HT-29 (cell line): Measurements from ENCODE around the gene ARFGAP2. TPM values are rescaled to one million over a fixed set of nuclear protein-coding genes. Genes with fewer than 3 reads are reported as not detected.

Experiments used
- small RNA-seq: library from RNA; depleted of rRNA; stranded (forward); fragments of <200 nt; gene quantifications from one replicate; pipeline ENCODE3, GENCODE V24; 2014
- total RNA-seq: library from RNA; depleted of rRNA; stranded (reverse); fragments of >200 nt; shearing (Covaris generic); gene quantifications from 2 replicates; pipeline ENCODE4 v1.2.3, GENCODE V29; 2014; rRNA removed

The ARFGAP2 gene
- total RNA-seq, 1 experiment from 2014 or later: 181 TPM

Small RNAs within 50 kb of the gene (small RNA-seq; reads per million reads assigned to genes)
- not detected for gene MIR6745

Other genes with a start within 250 kb of the ARFGAP2 start
- gene CSTPP1, start 240.1 kb downstream of the ARFGAP2 start, total RNA-seq: 45.7 and 61.6 TPM in 2 replicates
- gene PACSIN3, start 9.6 kb upstream of the ARFGAP2 start, total RNA-seq: 2.6 and 3.7 TPM in 2 replicates
- gene DDB2, start 38.1 kb upstream of the ARFGAP2 start, total RNA-seq: 17.1 and 25.7 TPM in 2 replicates
- 42.9 and 48.5 TPM in 2 replicates for gene ACP2, start 71.9 kb upstream of the ARFGAP2 start, total RNA-seq
- gene NR1H3, start 81.1 kb upstream of the ARFGAP2 start, total RNA-seq: 139 and 147 TPM in 2 replicates
- 44.0 and 46.2 TPM in 2 replicates for gene MADD, start 93.3 kb upstream of the ARFGAP2 start, total RNA-seq
- gene MYBPC3, start 175.8 kb upstream of the ARFGAP2 start, total RNA-seq: 0.05 TPM in 1 of 2 replicates, not detected in the other
- not detected in 2 replicates for gene SPI1, start 201.7 kb upstream of the ARFGAP2 start, total RNA-seq
- 56.0 and 67.0 TPM in 2 replicates for gene SLC39A13, start 231.7 kb upstream of the ARFGAP2 start, total RNA-seq
- gene PSMC3, start 249.6 kb upstream of the ARFGAP2 start, total RNA-seq: 206 and 222 TPM in 2 replicates